A673 (cell line): ENCODE measurements around the gene ZBTB20. TPM values are rescaled to one million over a fixed set of nuclear protein-coding genes. Genes with fewer than 3 reads are reported as not detected.

Source experiments
- BruUV-seq: library from RNA; stranded (reverse); fragments of 400-500 nt; replicated peaks from 2 replicates; lab custom pipeline; 2021; lab: Mats Ljungman, UMichigan
- CTCF ChIA-PET: fragments of 300-600 bp; sonication (Branson Sonifier 250); formaldehyde crosslinking; loops from one replicate; lab custom pipeline; 2022; ENCODE audit warnings: antibody characterized with exemption; lab: Charles Lee
- POLR2A ChIA-PET: fragments of 300-600 bp; sonication (Branson Sonifier 250); formaldehyde crosslinking; loops from one replicate; lab custom pipeline; 2022; ENCODE audit warnings: antibody characterized with exemption; ENCODE audit not compliant: low non-redundant PET; lab: Charles Lee
- DNase-seq: peaks from one replicate; pipeline ENCODE4 v3.0.0-alpha.2; 2015; ENCODE audit warnings: low spot score
- H3K27ac ChIP-seq: fragments of 200-600 bp; sonication (generic); 2 replicates; pipeline ENCODE4 v1.5.1; 2016; ENCODE audit warnings: mixed run types, low read depth, mild to moderate bottlenecking, mixed read lengths, antibody characterized with exemption, low read length; ENCODE audit not compliant: poor library complexity, severe bottlenecking
- H3K27me3 ChIP-seq: fragments of 200-600 bp; sonication (generic); replicated peaks from 2 replicates; pipeline ENCODE4 v1.6.1; 2017; ENCODE audit warnings: mixed run types, low read depth, mild to moderate bottlenecking, mixed read lengths, antibody characterized with exemption, low read length; ENCODE audit not compliant: insufficient read depth, poor library complexity
- H3K36me3 ChIP-seq: fragments of 200-600 bp; sonication (generic); 2 replicates; pipeline ENCODE4 v1.6.1; 2016; ENCODE audit warnings: mixed run types, mild to moderate bottlenecking, mixed read lengths, antibody characterized with exemption, low read length; ENCODE audit not compliant: insufficient read depth, poor library complexity, severe bottlenecking
- H3K4me1 ChIP-seq: fragments of 200-600 bp; sonication (generic); 2 replicates; pipeline ENCODE4 v1.6.1; 2017; ENCODE audit warnings: mixed run types, mild to moderate bottlenecking, mixed read lengths, antibody characterized with exemption, low read length; ENCODE audit not compliant: insufficient read depth, poor library complexity, severe bottlenecking
- H3K4me3 ChIP-seq: fragments of 200-600 bp; sonication (generic); 2 replicates; pipeline ENCODE4 v1.5.1; 2016; ENCODE audit warnings: low read depth, mixed run types, mild to moderate bottlenecking, mixed read lengths, low read length; ENCODE audit not compliant: poor library complexity, severe bottlenecking
- H3K9me3 ChIP-seq: fragments of 200-600 bp; sonication (generic); 2 replicates; pipeline ENCODE4 v1.6.1; 2016; ENCODE audit warnings: mixed run types, low read depth, mild to moderate bottlenecking, mixed read lengths, antibody characterized with exemption, low read length; ENCODE audit not compliant: poor library complexity, severe bottlenecking
- CTCF ChIP-seq: fragments of 300-800, 200-600 bp; sonication (generic); conservative IDR thresholded peaks from 2 replicates; pipeline ENCODE4 v1.5.1; 2017; ENCODE audit warnings: low read depth, mild to moderate bottlenecking, antibody characterized with exemption, low read length, moderate library complexity, mixed read lengths
- EZH2 ChIP-seq: fragments of 200-600 bp; sonication (generic); IDR thresholded peaks from 2 replicates; pipeline ENCODE4 v1.6.1; 2017; ENCODE audit warnings: borderline replicate concordance, low read depth, mild to moderate bottlenecking, mixed read lengths, antibody characterized with exemption, low read length; ENCODE audit not compliant: poor library complexity, severe bottlenecking
- intact Hi-C: fragments of 100-400 bp; cut with micrococcal nuclease; formaldehyde crosslinking; loops from one replicate; pipeline ENCODE4 v1.10.0; 2022; ENCODE audit not compliant: unreplicated experiment
- total RNA-seq: library from RNA; stranded (reverse); gene quantifications from 2 replicates; pipeline ENCODE4 v1.2.3, GENCODE V29; 2021

ZBTB20 gene
- total RNA-seq, 1 experiment from 2014 or later, result 13.5 TPM

GRCh38 chr3:114332342-114333179, 814.5 kb downstream of the ZBTB20 start:
- no peak for DNase-seq
- no TSS peak for BruUV-seq
- no peaks in the 10 kb centered on the region for H3K4me1 ChIP-seq
- no peak overlapping the region for H3K4me3 ChIP-seq
- ChIA-PET CTCF (no interaction called here), POLR2A (no interaction called here)
- intact Hi-C loops, result no loop called here
- no peak for TF ChIP-seq EZH2
- no peak for TF ChIP-seq CTCF
- no peaks in the 10 kb centered on the region for H3K36me3 ChIP-seq
- no peak overlapping the region for H3K27ac ChIP-seq
- no peaks in the 10 kb centered on the region for H3K9me3 ChIP-seq
- H3K27me3 ChIP-seq, result no peaks in the 10 kb centered on the region

GRCh38 chr3:114331710-114332109, 815.4 kb downstream of the ZBTB20 start:
- Histone ChIP-seq H3K9me3 (no peaks in the 10 kb centered on the region), H3K4me1 (no peaks in the 10 kb centered on the region), H3K27ac (no peak overlapping the region), H3K36me3 (no peaks in the 10 kb centered on the region), H3K27me3 (no peaks in the 10 kb centered on the region), H3K4me3 (no peak overlapping the region)
- intact Hi-C loops, result no loop called here
- ChIA-PET POLR2A (no interaction called here), CTCF (no interaction called here)
- BruUV-seq, result no TSS peak
- no peak for TF ChIP-seq EZH2
- no peak for TF ChIP-seq CTCF
- no peak for DNase-seq

GRCh38 chr3:114331007-114331406, 816.1 kb downstream of the ZBTB20 start:
- TF ChIP-seq EZH2, result no peak
- TF ChIP-seq CTCF, result no peak
- DNase-seq, result no peak
- Histone ChIP-seq H3K9me3 (no peaks in the 10 kb centered on the region), H3K27ac (no peak overlapping the region), H3K36me3 (no peaks in the 10 kb centered on the region), H3K4me1 (no peaks in the 10 kb centered on the region), H3K4me3 (no peak overlapping the region), H3K27me3 (no peaks in the 10 kb centered on the region)
- intact Hi-C loops, result no loop called here
- BruUV-seq, result no TSS peak
- POLR2A ChIA-PET, result no interaction called here
- CTCF ChIA-PET, result no interaction called here
